Muscle layer of duodenum (tissue), 2 donors: ENCODE measurements around the gene EPHB2.

Experiments used
- H3K27ac ChIP-seq: one replicate; pipeline ENCODE4 v1.7.0; 2013; ENCODE audit warnings: mild to moderate bottlenecking, low read length
- H3K27me3 ChIP-seq: one replicate; pipeline ENCODE4 v1.7.0; 2013; ENCODE audit warnings: low read depth, mild to moderate bottlenecking, control low read depth, low read length
- H3K36me3 ChIP-seq, 2 donors: one replicate each; pipeline ENCODE4 v1.7.0; 2013; ENCODE audit warnings: low read length in 2 of 2, control low read depth in 1 of 2, mild to moderate bottlenecking in 1 of 2; ENCODE audit not compliant: insufficient read depth in 2 of 2, control insufficient read depth in 1 of 2
- H3K4me1 ChIP-seq, 2 donors: one replicate each; pipeline ENCODE4 v1.7.0; 2013; ENCODE audit warnings: low read length in 2 of 2, mild to moderate bottlenecking in 2 of 2, control low read depth in 1 of 2, moderate library complexity in 1 of 2; ENCODE audit not compliant: insufficient read depth in 2 of 2, control insufficient read depth in 1 of 2
- H3K4me3 ChIP-seq, 2 donors: one replicate each; pipeline ENCODE4 v1.7.0; 2013; ENCODE audit warnings: low read length in 2 of 2, low read depth in 1 of 2, mild to moderate bottlenecking in 1 of 2
- H3K9me3 ChIP-seq, 2 donors: one replicate each; pipeline ENCODE4 v1.7.0; 2013; ENCODE audit warnings: low read length in 2 of 2, control low read depth in 1 of 2, mild to moderate bottlenecking in 1 of 2; ENCODE audit not compliant: control insufficient read depth in 1 of 2
- donor health status: healthy.

Gene EPHB2

GRCh38 chr1:22847249-22847648, 136.6 kb downstream of the EPHB2 start:
- H3K4me1 ChIP-seq: peaks cover 0 to 9% of the 10 kb centered on the region in 2 donors

GRCh38 chr1:22847709-22848108, 137.1 kb downstream of the EPHB2 start:
- Histone ChIP-seq H3K9me3 (no peaks in the 10 kb centered on the region), H3K4me3 (no peak overlapping the region), H3K4me1 (peaks cover 0 to 9% of the 10 kb centered on the region in 2 donors), H3K27me3 (no peaks in the 10 kb centered on the region), H3K36me3 (no peaks in the 10 kb centered on the region), H3K27ac (no peak overlapping the region)

More at GRCh38 chr1:22847249-22847648, 136.6 kb downstream of the EPHB2 start:
- H3K27me3 ChIP-seq: no peaks in the 10 kb centered on the region
- H3K27ac ChIP-seq: no peak overlapping the region
- H3K9me3 ChIP-seq: no peaks in the 10 kb centered on the region
- H3K36me3 ChIP-seq: no peaks in the 10 kb centered on the region
- H3K4me3 ChIP-seq: no peak overlapping the region

DNA sequence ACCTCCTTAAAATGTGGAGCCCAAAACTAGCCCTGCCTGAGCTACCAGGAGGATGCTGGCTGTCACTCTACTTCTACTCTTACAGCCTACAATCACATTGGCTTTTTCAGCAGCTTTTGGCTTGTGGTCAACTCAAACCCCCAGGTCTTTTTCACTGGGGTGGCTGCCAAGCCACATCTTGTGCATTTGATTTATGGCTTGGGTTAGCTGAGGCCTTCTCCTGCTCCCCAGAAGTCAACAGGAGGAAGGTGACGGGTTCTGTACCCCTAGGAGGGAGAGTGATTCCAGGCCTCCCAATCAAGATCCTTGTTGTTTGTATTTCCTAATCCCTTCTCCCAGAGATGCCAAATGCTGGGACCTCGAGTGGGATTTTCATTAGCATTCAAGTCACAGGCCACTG, 137.8 kb downstream of the EPHB2 start:
- Histone ChIP-seq H3K27ac (no peak overlapping the region), H3K4me3 (no peak overlapping the region), H3K27me3 (no peaks in the 10 kb centered on the region), H3K4me1 (peaks cover 0 to 9% of the 10 kb centered on the region in 2 donors), H3K9me3 (no peaks in the 10 kb centered on the region), H3K36me3 (no peaks in the 10 kb centered on the region)

GRCh38 chr1:22849770-22850169, 139.1 kb downstream of the EPHB2 start:
- Histone ChIP-seq H3K36me3 (no peaks in the 10 kb centered on the region), H3K27ac (no peak overlapping the region), H3K4me3 (no peak overlapping the region), H3K9me3 (no peaks in the 10 kb centered on the region), H3K27me3 (no peaks in the 10 kb centered on the region), H3K4me1 (peaks cover 0 to 9% of the 10 kb centered on the region in 2 donors)

DNA sequence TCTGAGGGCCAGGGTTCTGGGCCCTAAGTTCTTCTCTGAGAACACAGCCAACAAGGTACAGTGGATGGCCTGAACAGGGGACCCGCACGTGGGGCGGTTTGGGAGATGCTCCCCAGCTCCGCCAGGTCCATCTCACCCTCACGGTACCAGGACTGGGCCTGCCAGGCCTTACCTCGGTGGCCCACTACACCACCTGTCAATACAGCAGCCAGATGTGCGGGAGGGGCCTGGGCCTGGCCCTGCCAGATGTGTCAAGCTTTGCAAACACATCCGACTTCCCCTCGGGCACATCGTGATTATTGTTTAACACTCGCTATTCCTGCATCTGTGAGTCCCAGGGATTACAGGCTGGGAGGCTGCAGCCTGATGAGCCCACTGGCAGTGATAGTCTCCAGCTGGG, 139.6 kb downstream of the EPHB2 start:
- no peaks in the 10 kb centered on the region for H3K36me3 ChIP-seq
- peaks cover 0 to 9% of the 10 kb centered on the region in 2 donors for H3K4me1 ChIP-seq
- H3K4me3 ChIP-seq: no peak overlapping the region
- H3K27me3 ChIP-seq: no peaks in the 10 kb centered on the region
- H3K27ac ChIP-seq: no peak overlapping the region
- H3K9me3 ChIP-seq: no peaks in the 10 kb centered on the region

DNA sequence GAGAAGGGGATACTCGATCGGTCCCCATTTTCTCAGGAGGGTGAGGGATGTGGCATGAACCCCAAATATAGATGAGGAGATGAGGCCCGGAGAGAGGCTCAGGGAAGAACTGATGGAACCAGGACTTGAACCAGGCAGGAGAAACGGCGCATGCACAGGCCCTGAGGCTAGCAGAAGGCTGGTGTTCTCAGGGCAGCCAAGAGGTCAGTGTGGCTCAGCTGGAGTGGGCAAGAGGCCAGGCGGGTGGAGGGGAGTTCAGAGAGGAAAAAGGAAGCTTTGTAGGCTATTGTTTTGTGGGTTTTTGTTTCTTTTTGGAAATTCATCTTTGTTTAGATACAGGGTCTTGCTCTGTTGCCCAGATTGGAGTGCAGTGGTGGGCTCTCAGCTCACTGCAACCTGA, 140.0 kb downstream of the EPHB2 start:
- no peaks in the 10 kb centered on the region for H3K27me3 ChIP-seq
- peaks cover 0 to 9% of the 10 kb centered on the region in 2 donors for H3K4me1 ChIP-seq
- H3K9me3 ChIP-seq: no peaks in the 10 kb centered on the region
- no peak overlapping the region for H3K4me3 ChIP-seq
- no peaks in the 10 kb centered on the region for H3K36me3 ChIP-seq
- H3K27ac ChIP-seq: no peak overlapping the region

DNA sequence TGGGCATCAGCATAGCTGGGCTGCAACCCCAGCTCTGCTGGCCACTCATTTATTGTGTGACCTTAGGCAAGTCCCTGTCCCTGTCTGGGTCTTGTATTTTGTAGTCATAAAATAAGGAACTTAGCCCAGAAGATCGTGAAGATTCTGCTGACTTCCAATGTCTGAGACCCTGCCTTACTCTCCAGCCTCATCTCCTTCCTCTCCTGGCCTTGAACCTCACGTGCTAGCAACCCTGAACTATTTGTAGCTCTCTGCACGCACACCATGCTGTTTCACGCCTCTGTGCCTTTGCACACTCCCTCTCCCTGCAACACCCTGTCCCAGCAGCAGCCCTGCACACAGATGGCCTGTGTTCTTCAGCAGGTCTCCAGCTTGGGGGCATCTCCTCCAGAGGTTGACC, 140.9 kb downstream of the EPHB2 start:
- no peaks in the 10 kb centered on the region for H3K27me3 ChIP-seq
- H3K9me3 ChIP-seq: no peaks in the 10 kb centered on the region
- H3K4me1 ChIP-seq: peaks cover 0 to 9% of the 10 kb centered on the region in 2 donors
- no peaks in the 10 kb centered on the region for H3K36me3 ChIP-seq
- no peak overlapping the region for H3K27ac ChIP-seq
- H3K4me3 ChIP-seq: no peak overlapping the region

GRCh38 chr1:22852144-22852655, 141.6 kb downstream of the EPHB2 start:
- H3K9me3 ChIP-seq: no peaks in the 10 kb centered on the region
- peaks cover 0 to 9% of the 10 kb centered on the region in 2 donors for H3K4me1 ChIP-seq
- no peaks in the 10 kb centered on the region for H3K27me3 ChIP-seq
- no peak overlapping the region for H3K4me3 ChIP-seq
- H3K27ac ChIP-seq: no peak overlapping the region
- no peaks in the 10 kb centered on the region for H3K36me3 ChIP-seq

DNA sequence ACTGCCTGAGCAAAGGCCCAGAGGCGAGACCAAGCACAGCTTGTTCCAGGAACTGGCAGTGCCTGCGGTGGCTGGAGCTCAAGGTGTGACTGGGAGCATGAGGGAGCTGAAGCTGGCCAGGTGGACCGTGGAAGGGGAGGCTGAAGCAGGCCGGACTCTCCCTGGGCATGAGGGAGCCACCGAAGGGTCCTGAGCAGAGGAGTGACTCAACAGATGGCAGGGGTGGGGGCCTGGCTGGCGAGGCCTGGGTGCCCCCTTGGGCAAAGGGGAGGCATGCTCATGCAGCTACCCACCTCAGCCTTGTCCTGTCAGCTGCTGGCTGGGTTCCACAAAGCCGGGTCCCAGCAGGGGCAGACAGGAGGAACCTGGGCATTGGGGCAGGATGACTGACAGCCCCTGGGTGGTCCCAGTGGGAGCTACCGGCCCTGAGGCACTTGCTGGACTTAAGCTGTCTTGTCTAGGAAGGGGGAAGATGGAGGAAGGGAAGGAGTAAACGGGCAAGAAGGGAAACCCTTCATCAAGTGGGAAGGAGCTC, 143.1 kb downstream of the EPHB2 start:
- no peaks in the 10 kb centered on the region for H3K27me3 ChIP-seq
- no peak overlapping the region for H3K27ac ChIP-seq
- H3K36me3 ChIP-seq: no peaks in the 10 kb centered on the region
- H3K4me3 ChIP-seq: no peak overlapping the region
- H3K4me1 ChIP-seq: peaks cover 0 to 9% of the 10 kb centered on the region in 2 donors
- H3K9me3 ChIP-seq: no peaks in the 10 kb centered on the region

DNA sequence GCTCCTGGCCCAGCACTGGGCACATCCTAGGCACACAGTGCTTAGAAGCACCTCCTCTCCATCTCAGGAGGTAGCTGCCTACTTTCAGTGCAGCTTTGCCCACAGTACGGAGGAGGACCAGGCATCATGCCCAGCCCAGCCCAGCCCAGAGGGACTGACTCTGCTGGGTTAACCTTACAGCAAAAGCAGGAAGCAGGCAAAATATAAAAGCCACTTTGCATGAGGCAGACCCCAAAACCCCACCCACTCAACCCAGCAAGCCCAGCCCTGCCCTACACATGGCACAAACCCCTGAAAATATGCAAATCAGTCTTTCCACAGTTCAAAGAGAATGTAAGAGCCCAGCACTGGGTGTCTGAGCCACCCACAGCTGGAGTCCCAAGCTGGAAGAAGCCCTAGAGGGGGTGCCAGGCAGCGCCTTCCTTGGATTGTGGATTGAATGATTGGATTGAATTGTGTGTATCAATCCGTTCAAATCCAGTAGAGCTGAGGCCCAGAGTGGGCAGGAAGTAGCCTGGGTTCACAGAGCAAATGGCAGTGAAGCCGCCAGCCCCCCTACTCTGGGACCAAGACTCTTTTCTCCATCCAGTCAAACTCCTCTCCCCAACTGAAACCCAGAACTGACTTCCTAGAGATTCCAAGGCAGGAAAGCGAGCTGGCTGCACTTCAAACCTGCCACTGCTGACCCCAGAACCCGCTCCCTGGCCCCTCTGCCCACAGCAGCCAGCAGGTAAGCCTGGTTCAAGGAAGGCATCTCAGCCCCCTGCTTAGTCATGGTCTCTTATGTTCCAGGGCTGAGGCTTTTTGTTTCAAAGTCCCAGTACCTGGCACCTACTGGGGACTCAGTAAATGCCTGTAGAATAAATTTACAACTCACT, 144.3 kb downstream of the EPHB2 start:
- Histone ChIP-seq H3K27ac (no peak overlapping the region), H3K4me3 (no peak overlapping the region), H3K27me3 (no peaks in the 10 kb centered on the region), H3K36me3 (no peaks in the 10 kb centered on the region), H3K4me1 (peaks cover 0 to 9% of the 10 kb centered on the region in 2 donors), H3K9me3 (no peaks in the 10 kb centered on the region)

DNA sequence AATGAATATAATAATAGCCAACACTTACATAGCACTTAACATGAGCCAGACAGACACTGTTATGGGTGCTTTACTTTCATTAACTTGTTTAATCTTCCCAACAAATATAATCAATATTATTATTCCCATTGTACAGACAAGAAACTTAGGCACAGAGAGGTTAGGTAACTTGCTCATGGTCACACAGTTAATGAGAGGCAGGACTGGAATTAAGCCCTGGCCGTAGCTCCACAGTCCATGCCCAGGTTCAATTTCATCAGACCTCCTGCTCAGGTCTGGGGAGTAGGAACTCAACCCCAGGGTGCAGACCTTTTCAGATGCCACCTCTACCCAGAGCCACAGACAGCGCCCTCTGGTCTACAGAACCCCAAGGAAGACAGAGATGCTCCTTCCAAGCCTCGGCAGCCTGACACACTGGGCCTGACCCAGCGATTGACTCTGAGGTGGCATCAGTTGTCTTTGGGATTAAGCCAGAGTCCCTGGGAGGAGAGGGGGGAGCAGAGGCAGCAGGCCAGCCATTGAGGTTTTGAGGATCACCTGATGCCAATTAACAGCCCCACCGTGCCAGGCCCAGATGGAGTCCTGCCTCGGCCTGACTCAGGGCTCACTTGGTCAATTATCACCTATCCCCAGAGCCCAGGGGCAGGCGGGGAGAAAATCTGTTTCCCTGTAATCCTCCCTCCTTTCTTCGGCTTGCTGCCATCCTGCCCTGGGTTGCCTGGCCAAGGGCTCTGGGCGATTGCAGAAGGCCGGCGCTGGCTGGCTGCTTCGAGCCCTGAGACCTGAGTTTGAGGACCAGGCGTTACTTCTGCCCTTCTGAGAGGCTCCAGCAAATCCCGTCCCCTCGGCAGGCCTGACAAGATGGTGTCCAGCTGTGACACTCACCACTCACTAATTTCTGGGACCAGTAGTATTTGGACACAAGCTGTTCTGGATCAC, 145.3 kb downstream of the EPHB2 start:
- Histone ChIP-seq H3K4me1 (peaks cover 0 to 4% of the 10 kb centered on the region in 2 donors), H3K9me3 (no peaks in the 10 kb centered on the region), H3K36me3 (no peaks in the 10 kb centered on the region), H3K27me3 (no peaks in the 10 kb centered on the region), H3K4me3 (no peak overlapping the region), H3K27ac (no peak overlapping the region)
